H9 (cell line): ENCODE measurements around the gene NSUN2. TPM values are rescaled to one million over a fixed set of nuclear protein-coding genes. Genes with fewer than 3 reads are reported as not detected.

ENCODE experiments used
- DNase-seq: peaks from one replicate; pipeline ENCODE4 v3.0.0-alpha.2; 2017
- H2AFZ ChIP-seq: one replicate; pipeline ENCODE4 v1.6.1; 2013; ENCODE audit warnings: mild to moderate bottlenecking, low read length, control low read depth, moderate library complexity
- H2AK5ac ChIP-seq: 2 replicates; pipeline ENCODE4 v1.6.1; 2013; ENCODE audit warnings: low read length, control low read depth, mixed read lengths; ENCODE audit not compliant: insufficient read length
- H2BK120ac ChIP-seq: one replicate; pipeline ENCODE4 v1.6.1; 2013; ENCODE audit warnings: low read depth, mild to moderate bottlenecking, low read length, control low read depth, inconsistent platforms; ENCODE audit not compliant: poor library complexity, severe bottlenecking
- H2BK12ac ChIP-seq: 2 replicates; pipeline ENCODE4 v1.6.1; 2013; ENCODE audit warnings: low read length, control low read depth, mixed read lengths, low read depth; ENCODE audit not compliant: insufficient read length
- H2BK15ac ChIP-seq: 2 replicates; pipeline ENCODE4 v1.6.1; 2013; ENCODE audit warnings: low read depth, low read length, control low read depth
- H2BK20ac ChIP-seq: one replicate; pipeline ENCODE4 v1.6.1; 2013; ENCODE audit warnings: low read depth, mild to moderate bottlenecking, low read length, control low read depth, inconsistent platforms; ENCODE audit not compliant: poor library complexity, severe bottlenecking
- H2BK5ac ChIP-seq: 2 replicates; pipeline ENCODE4 v1.6.1; 2013; ENCODE audit warnings: low read length, control low read depth, mixed read lengths; ENCODE audit not compliant: insufficient read length
- H3K14ac ChIP-seq: 2 replicates; pipeline ENCODE4 v1.6.1; 2013; ENCODE audit warnings: low read length, control low read depth; ENCODE audit not compliant: insufficient read depth
- H3K18ac ChIP-seq: 2 replicates; pipeline ENCODE4 v1.6.1; 2013; ENCODE audit warnings: low read depth, mild to moderate bottlenecking, mixed read lengths, low read length, control low read depth; ENCODE audit not compliant: insufficient read length
- H3K23ac ChIP-seq: 2 replicates; pipeline ENCODE4 v1.6.1; 2013; ENCODE audit warnings: low read length, control low read depth, mixed read lengths, low read depth; ENCODE audit not compliant: insufficient read length
- H3K23me2 ChIP-seq: 2 replicates; pipeline ENCODE4 v1.6.1; 2013; ENCODE audit warnings: low read depth, mild to moderate bottlenecking, mixed read lengths, low read length, control low read depth; ENCODE audit not compliant: insufficient read length, poor library complexity, severe bottlenecking
- H3K27ac ChIP-seq: 2 replicates; pipeline ENCODE4 v1.5.1; 2013; ENCODE audit warnings: low read length, control low read depth, mixed read lengths, low read depth; ENCODE audit not compliant: insufficient read length
- H3K27me3 ChIP-seq: 2 replicates; pipeline ENCODE4 v1.6.1; 2013; ENCODE audit warnings: low read length, control low read depth, inconsistent platforms; ENCODE audit not compliant: insufficient read depth
- H3K4ac ChIP-seq: 2 replicates; pipeline ENCODE4 v1.6.1; 2013; ENCODE audit warnings: low read depth, mild to moderate bottlenecking, control low read depth, inconsistent platforms, low read length, moderate library complexity
- H3K4me1 ChIP-seq: 2 replicates; pipeline ENCODE4 v1.6.1; 2013; ENCODE audit warnings: low read length, control low read depth, inconsistent platforms; ENCODE audit not compliant: insufficient read depth
- H3K4me2 ChIP-seq: 2 replicates; pipeline ENCODE4 v1.6.1; 2013; ENCODE audit warnings: low read length, control low read depth, mixed read lengths; ENCODE audit not compliant: insufficient read length, insufficient read depth
- H3K56ac ChIP-seq: 2 replicates; pipeline ENCODE4 v1.6.1; 2013; ENCODE audit warnings: low read depth, mild to moderate bottlenecking, mixed read lengths, low read length, control low read depth; ENCODE audit not compliant: insufficient read length
- H3K79me1 ChIP-seq: 2 replicates; pipeline ENCODE4 v1.6.1; 2013; ENCODE audit warnings: low read depth, mild to moderate bottlenecking, moderate library complexity, low read length, control low read depth, inconsistent platforms; ENCODE audit not compliant: insufficient read depth, poor library complexity, severe bottlenecking
- H3K79me2 ChIP-seq: 2 replicates; pipeline ENCODE4 v1.6.1; 2013; ENCODE audit warnings: low read length, control low read depth, inconsistent platforms; ENCODE audit not compliant: insufficient read depth
- H3K9ac ChIP-seq: 2 replicates; pipeline ENCODE4 v1.6.1; 2013; ENCODE audit warnings: low read length, control low read depth, mixed read lengths; ENCODE audit not compliant: insufficient read length; ENCODE audit errors: extremely low read depth
- H3K9me3 ChIP-seq: one replicate; pipeline ENCODE4 v1.6.1; 2013; ENCODE audit warnings: low read depth, low read length, inconsistent platforms; ENCODE audit not compliant: control insufficient read depth
- H3T11ph ChIP-seq: one replicate; pipeline ENCODE4 v1.6.1; 2013; ENCODE audit warnings: mild to moderate bottlenecking, low read length, control low read depth, inconsistent platforms
- H4K20me1 ChIP-seq: one replicate; pipeline ENCODE4 v1.6.1; 2013; ENCODE audit not compliant: control insufficient read depth, insufficient read length, insufficient read depth
- H4K5ac ChIP-seq: 2 replicates; pipeline ENCODE4 v1.6.1; 2013; ENCODE audit warnings: low read depth, mild to moderate bottlenecking, mixed read lengths, low read length, control low read depth; ENCODE audit not compliant: insufficient read length
- H4K8ac ChIP-seq: replicated peaks from 2 replicates; pipeline ENCODE4 v1.6.1; 2013; ENCODE audit warnings: low read length, control low read depth, mixed read lengths, low read depth; ENCODE audit not compliant: insufficient read length
- H4K91ac ChIP-seq: 2 replicates; pipeline ENCODE4 v1.6.1; 2013; ENCODE audit warnings: low read depth, mild to moderate bottlenecking, moderate library complexity, mixed read lengths, low read length, control low read depth; ENCODE audit not compliant: insufficient read length
- H3K27ac Mint-ChIP-seq, 3 experiments: 2 replicates in 2 of 3; 3 replicates in 1 of 3; pipeline ENCODE4 v1.8.0; 2020 to 2021; ENCODE audit warnings: mixed read lengths in 3 of 3, mild to moderate bottlenecking in 1 of 3, moderate library complexity in 1 of 3
- H3K27me3 Mint-ChIP-seq: 2 replicates; pipeline ENCODE4 v1.8.0; 2021; ENCODE audit warnings: low read depth, mild to moderate bottlenecking, moderate library complexity, mixed read lengths
- H3K36me3 Mint-ChIP-seq, 3 experiments: 2 replicates in 2 of 3; 3 replicates in 1 of 3; pipeline ENCODE4 v1.8.0; 2020 to 2021; ENCODE audit warnings: low read depth in 3 of 3, mixed read lengths in 3 of 3; ENCODE audit not compliant: insufficient read depth in 1 of 3
- H3K4me1 Mint-ChIP-seq, 2 experiments: 2 replicates each; pipeline ENCODE4 v1.8.0; 2020; ENCODE audit warnings: mixed read lengths in 2 of 2
- H3K4me3 Mint-ChIP-seq, 2 experiments: 2 replicates in 1 of 2; 3 replicates in 1 of 2; pipeline ENCODE4 v1.8.0; 2020 to 2021; ENCODE audit warnings: mild to moderate bottlenecking in 2 of 2, mixed read lengths in 2 of 2, moderate library complexity in 1 of 2
- H3K9me3 Mint-ChIP-seq, 2 experiments: 2 replicates in 1 of 2; 3 replicates in 1 of 2; pipeline ENCODE4 v1.8.0; 2020; ENCODE audit warnings: mild to moderate bottlenecking in 2 of 2, mixed read lengths in 2 of 2, moderate library complexity in 1 of 2
- CTCF ChIP-seq: fragments of 200-600 bp; sonication (generic); conservative IDR thresholded peaks from 3 replicates; pipeline ENCODE4 v1.8.0; 2021; ENCODE audit warnings: antibody characterized with exemption, mild to moderate bottlenecking
- WGBS: extraction: QIAGEN DNeasy Blood & Tissue Kit; methylation state at CpG from one replicate; pipeline ENCODE4 v1.1.7; 2013; ENCODE audit warnings: missing lambda C conversion rate, low lambda C conversion rate, mixed read lengths; ENCODE audit not compliant: insufficient read length; ENCODE audit errors: extremely low coverage; 5-methylcytosine and 5-hydroxymethylcytosine counted together
- total RNA-seq: library from RNA; stranded (reverse); gene quantifications from 2 replicates; pipeline ENCODE4 v1.2.1, GENCODE V29; 2021

NSUN2 gene
- total RNA-seq, 1 experiment from 2014 or later, result 115 TPM

- Histone ChIP-seq H3K4me2 (peak overlapping the region; percentile 96), H3K23ac (no peak overlapping the region), H2BK15ac (no peak overlapping the region), H2BK120ac (no peak overlapping the region), H3K18ac (peak overlapping the region; percentile 27), H3K56ac (no peak overlapping the region), H4K20me1 (no peaks in the 10 kb centered on the region), H4K91ac (no peak overlapping the region), H2BK12ac (no peak overlapping the region), H3K9me3 (no peaks in the 10 kb centered on the region), H3K4me1 (no peaks in the 10 kb centered on the region), H3K27ac (no peak overlapping the region), H2BK5ac (no peak overlapping the region), H3K79me1 (no peaks in the 10 kb centered on the region), H3K23me2 (peaks cover 3% of the 10 kb centered on the region), H3K4ac (no peak overlapping the region), H3K79me2 (peaks cover 19% of the 10 kb centered on the region; the same call in 1 of the 2 replicates), H2AK5ac (no peak overlapping the region), H3K9ac (peak overlapping the region; percentile 71), H4K5ac (no peak overlapping the region), H3K27me3 (no peaks in the 10 kb centered on the region), H2AFZ (no peak overlapping the region), H2BK20ac (no peak overlapping the region), H4K8ac (no peak overlapping the region), H3T11ph (no peak overlapping the region), H3K14ac (peak overlapping the region; percentile 17)
- H3K27ac Mint-ChIP-seq, result peak overlapping the region in 1 of 3 experiments; percentile 83; a peak in 1 of 7 replicates
- no peaks in the 10 kb centered on the region; the same call in 1 of the 2 replicates for H3K27me3 Mint-ChIP-seq
- H3K4me1 Mint-ChIP-seq, result peaks cover 21 to 29% of the 10 kb centered on the region in 2 experiments
- H3K9me3 Mint-ChIP-seq, result no peaks in the 10 kb centered on the region
- H3K4me3 Mint-ChIP-seq, result peak overlapping the region; percentile 95 to 99
- DNase-seq, result peak; percentile 56
- H3K36me3 Mint-ChIP-seq, result peaks cover 26 to 38% (median 34%) of the 10 kb centered on the region in 3 experiments; a peak in 6 of 7 replicates
- no CpG with 5 or more reads among the region's 75 CpGs for WGBS
- no peak for TF ChIP-seq CTCF
Measured at GRCh38 chr5:6633469-6634245, 813 bp upstream of the NSUN2 start.
